Erythroblast (primary cell): ENCODE results near the gene TACR1.

Source experiments
- GATA1 ChIP-seq: IDR thresholded peaks from 2 replicates; pipeline ENCODE4 v1.6.1; 2011; ENCODE audit warnings: low read depth, mild to moderate bottlenecking, control low read depth, low read length, moderate library complexity
- POLR2A ChIP-seq: IDR thresholded peaks from 2 replicates; pipeline ENCODE4 v1.6.1; 2011; ENCODE audit warnings: mild to moderate bottlenecking, low read length

DNA sequence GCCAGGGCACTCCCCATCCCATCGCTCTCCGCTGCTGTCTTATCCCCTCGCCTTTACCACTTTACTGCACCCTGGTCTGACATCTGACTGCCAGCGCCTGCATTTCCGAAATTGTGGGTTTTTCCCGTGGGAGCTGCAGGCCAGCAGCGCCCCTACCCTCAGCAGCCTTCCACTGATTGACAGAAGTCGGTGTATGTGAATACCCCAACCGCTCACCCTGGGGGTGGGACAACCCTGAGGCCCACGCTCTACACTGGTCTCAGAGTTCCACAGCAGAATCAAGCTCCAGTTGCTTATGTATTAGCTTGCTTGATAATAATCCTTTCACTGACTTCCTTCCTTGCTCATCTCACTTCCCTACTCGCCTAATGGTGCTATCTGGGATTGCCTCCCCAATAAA, 178.8 kb downstream of the TACR1 start:
- TF ChIP-seq POLR2A (no peak), GATA1 (no peak)
